IMR-90 (cell line): ENCODE results near the gene TALDO1. TPM values are rescaled to one million over a fixed set of nuclear protein-coding genes. Genes with fewer than 3 reads are reported as not detected.

Source experiments
- ATAC-seq: fragments of 200-7000 bp; cut with Tn5 transposase; 2 replicates; pipeline ENCODE4 v1.9.1; 2020; ENCODE audit warnings: low read depth, mild to moderate bottlenecking, moderate library complexity
- BruUV-seq: library from RNA; stranded (reverse); fragments of 400-500 nt; replicated peaks from 2 replicates; lab custom pipeline; 2021; lab: Mats Ljungman, UMichigan
- CTCF ChIA-PET: fragments of 300-600 bp; formaldehyde crosslinking; extraction: SDS; loops from one replicate; lab custom pipeline; 2021; ENCODE audit warnings: antibody characterized with exemption; lab: Yijun Ruan, JAX
- POLR2A ChIA-PET: fragments of 300-600 bp; sonication (Branson Sonifier 250); formaldehyde crosslinking; loops from one replicate; lab custom pipeline; 2022; ENCODE audit warnings: antibody characterized with exemption; ENCODE audit not compliant: unreplicated experiment; lab: Charles Lee
- DNase-seq: peaks from one replicate; pipeline ENCODE4 v3.0.0; 2013
- H2AFZ ChIP-seq: replicated peaks from 2 replicates; pipeline ENCODE3; 2013; ENCODE audit warnings: low read length, mild to moderate bottlenecking; ENCODE audit not compliant: poor library complexity
- H2AK5ac ChIP-seq: 2 replicates; pipeline ENCODE4 v1.6.1; 2013; ENCODE audit warnings: low read depth, low read length, inconsistent platforms
- H2AK9ac ChIP-seq: replicated peaks from 2 replicates; pipeline ENCODE3; 2013; ENCODE audit warnings: mild to moderate bottlenecking, low read depth, low read length, moderate library complexity; ENCODE audit not compliant: poor library complexity
- H2BK120ac ChIP-seq: 2 replicates; pipeline ENCODE4 v1.6.1; 2013; ENCODE audit warnings: low read depth, low read length, inconsistent platforms
- H2BK15ac ChIP-seq: 3 replicates; pipeline ENCODE4 v1.6.1; 2013; ENCODE audit warnings: low read depth, low read length, inconsistent platforms
- H2BK20ac ChIP-seq: 2 replicates; pipeline ENCODE4 v1.6.1; 2013; ENCODE audit warnings: low read depth, mild to moderate bottlenecking, inconsistent platforms, low read length, moderate library complexity
- H2BK5ac ChIP-seq: 2 replicates; pipeline ENCODE4 v1.6.1; 2013; ENCODE audit warnings: mild to moderate bottlenecking, low read depth, low read length, inconsistent platforms; ENCODE audit not compliant: poor library complexity, severe bottlenecking
- H3K14ac ChIP-seq: replicated peaks from 2 replicates; pipeline ENCODE4 v1.6.1; 2013; ENCODE audit warnings: low read depth, low read length, inconsistent platforms
- H3K18ac ChIP-seq: 2 replicates; pipeline ENCODE4 v1.6.1; 2013; ENCODE audit warnings: low read depth, low read length, control low read depth
- H3K23ac ChIP-seq: 2 replicates; pipeline ENCODE4 v1.6.1; 2013; ENCODE audit warnings: low read depth, low read length, inconsistent platforms
- H3K27ac ChIP-seq: 2 replicates; pipeline ENCODE4 v1.5.1; 2013; ENCODE audit warnings: mild to moderate bottlenecking, control low read depth, low read length; ENCODE audit not compliant: insufficient read depth
- H3K27me3 ChIP-seq: 2 replicates; pipeline ENCODE4 v1.6.1; 2013; ENCODE audit warnings: low read length; ENCODE audit not compliant: control insufficient read depth, insufficient read depth
- H3K36me3 ChIP-seq: 2 replicates; pipeline ENCODE4 v1.6.1; 2013; ENCODE audit warnings: low read length, mixed read lengths; ENCODE audit not compliant: control insufficient read depth, insufficient read depth
- H3K4ac ChIP-seq: 2 replicates; pipeline ENCODE4 v1.6.1; 2013; ENCODE audit warnings: low read depth, low read length, inconsistent platforms
- H3K4me1 ChIP-seq: 2 replicates; pipeline ENCODE4 v1.6.1; 2013; ENCODE audit warnings: low read length, mixed read lengths; ENCODE audit not compliant: control insufficient read depth, insufficient read depth
- H3K4me2 ChIP-seq: 2 replicates; pipeline ENCODE4 v1.6.1; 2013; ENCODE audit warnings: low read depth, mild to moderate bottlenecking, control low read depth, low read length, moderate library complexity
- H3K4me3 ChIP-seq: 2 replicates; pipeline ENCODE4 v1.5.1; 2013; ENCODE audit warnings: low read depth, mild to moderate bottlenecking, control low read depth, low read length, moderate library complexity; ENCODE audit not compliant: insufficient read depth
- H3K56ac ChIP-seq: 2 replicates; pipeline ENCODE4 v1.6.1; 2013; ENCODE audit warnings: low read length, inconsistent platforms; ENCODE audit not compliant: insufficient read depth; ENCODE audit errors: extremely low read depth
- H3K79me1 ChIP-seq, 2 experiments: 2 replicates each; pipeline ENCODE4 v1.6.1; 2013; ENCODE audit warnings: low read length in 2 of 2, inconsistent platforms in 1 of 2, low read depth in 1 of 2
- H3K9ac ChIP-seq: 2 replicates; pipeline ENCODE4 v1.6.1; 2013; ENCODE audit warnings: low read depth, low read length, control low read depth
- H3K9me1 ChIP-seq: 2 replicates; pipeline ENCODE4 v1.6.1; 2013; ENCODE audit warnings: low read length, inconsistent platforms; ENCODE audit not compliant: insufficient read depth
- H3K9me3 ChIP-seq: 2 replicates; pipeline ENCODE4 v1.6.1; 2013; ENCODE audit warnings: low read length; ENCODE audit not compliant: control insufficient read depth, insufficient read depth
- H4K20me1 ChIP-seq: 2 replicates; pipeline ENCODE4 v1.6.1; 2013; ENCODE audit warnings: low read length, inconsistent platforms; ENCODE audit not compliant: insufficient read depth
- H4K5ac ChIP-seq: 2 replicates; pipeline ENCODE4 v1.6.1; 2013; ENCODE audit warnings: mild to moderate bottlenecking, low read depth, low read length, control low read depth
- H4K8ac ChIP-seq, 2 experiments: 2 replicates each; pipeline ENCODE4 v1.6.1; 2013; ENCODE audit warnings: low read depth in 2 of 2, low read length in 2 of 2, control low read depth in 1 of 2, inconsistent platforms in 1 of 2
- H4K91ac ChIP-seq: 2 replicates; pipeline ENCODE4 v1.6.1; 2013; ENCODE audit warnings: low read depth, low read length, inconsistent platforms; ENCODE audit not compliant: insufficient read depth
- BHLHE40 ChIP-seq: fragments of 150-350 bp; IDR thresholded peaks from 2 replicates; pipeline ENCODE4 v1.6.1; 2016; ENCODE audit warnings: mild to moderate bottlenecking, low read depth, low read length
- CEBPB ChIP-seq: IDR thresholded peaks from 2 replicates; pipeline ENCODE4 v1.6.1; 2012; ENCODE audit warnings: low read depth, low read length, improper control_type of control experiment
- CHD1 ChIP-seq: IDR thresholded peaks from 2 replicates; pipeline ENCODE4 v1.6.1; 2012; ENCODE audit warnings: low read depth, low read length, improper control_type of control experiment
- MAFK ChIP-seq: IDR thresholded peaks from 2 replicates; pipeline ENCODE4 v1.6.1; 2012; ENCODE audit warnings: low read depth, low read length, improper control_type of control experiment
- MAZ ChIP-seq: IDR thresholded peaks from 2 replicates; pipeline ENCODE4 v1.6.1; 2012; ENCODE audit warnings: low read depth, mild to moderate bottlenecking, low read length, improper control_type of control experiment, moderate library complexity, borderline replicate concordance
- NFE2L2 ChIP-seq: fragments of 150-350 bp; IDR thresholded peaks from 2 replicates; pipeline ENCODE4 v1.6.1; 2016; ENCODE audit warnings: low read depth, mild to moderate bottlenecking, low read length
- RAD21 ChIP-seq: IDR thresholded peaks from 2 replicates; pipeline ENCODE4 v1.6.1; 2012; ENCODE audit warnings: low read length, improper control_type of control experiment
- RCOR1 ChIP-seq: IDR thresholded peaks from 2 replicates; pipeline ENCODE4 v1.6.1; 2012; ENCODE audit warnings: mild to moderate bottlenecking, low read length, improper control_type of control experiment; ENCODE audit not compliant: insufficient replicate concordance
- RFX5 ChIP-seq: IDR thresholded peaks from 2 replicates; pipeline ENCODE4 v1.8.0; 2012; ENCODE audit warnings: low read depth, mild to moderate bottlenecking, low read length, moderate library complexity
- SMC3 ChIP-seq: fragments of 150-350 bp; IDR thresholded peaks from 2 replicates; pipeline ENCODE4 v1.6.1; 2016; ENCODE audit warnings: low read depth, mild to moderate bottlenecking, antibody characterized with exemption, low read length, moderate library complexity
- WGBS, 2 experiments: methylation state at CpG; one replicate each; pipeline versions ENCODE4 v1.1.5 to v1.1.7; 2013; ENCODE audit warnings: missing lambda C conversion rate in 2 of 2; ENCODE audit not compliant: insufficient read length in 1 of 2; ENCODE audit errors: extremely low coverage in 2 of 2; 5-methylcytosine and 5-hydroxymethylcytosine counted together
- dilution Hi-C: fragments of 300-500 bp; cut with HindIII; formaldehyde crosslinking; loops from one replicate; pipeline ENCODE4 v1.14.3; 2018; ENCODE audit warnings: low sequenced_read_pairs; ENCODE audit not compliant: unreplicated experiment
- in situ Hi-C: fragments of 300-500 bp; cut with MboI; formaldehyde crosslinking; loops from 3 replicates; pipeline ENCODE4 v1.14.3; 2019; ENCODE audit warnings: low sequenced_read_pairs, inconsistent platforms, mixed read lengths
- intact Hi-C: fragments of 100-400 bp; cut with micrococcal nuclease; formaldehyde crosslinking; loops from 2 replicates; pipeline ENCODE4 v1.10.0; 2022
- polyA plus RNA-seq, 3 experiments: library from polyadenylated mRNA; depleted of rRNA; stranded (reverse); fragments of >200 nt; gene quantifications; 2 replicates each; pipeline ENCODE4 v1.2.3, GENCODE V29; 2012; ENCODE audit warnings: low replicate concordance in 1 of 3
- total RNA-seq: library from RNA; depleted of rRNA; stranded (reverse); fragments of >200 nt; gene quantifications from 2 replicates; pipeline ENCODE4 v1.2.3, GENCODE V29; 2012
- TF ChIP-seq, protein P1 (sequence below): fragments of 150-350 bp; IDR thresholded peaks from 2 replicates; pipeline ENCODE4 v1.6.1; 2016; ENCODE audit warnings: low read depth, mild to moderate bottlenecking, low read length, moderate library complexity, borderline replicate concordance

Gene TALDO1
- total and polyA plus RNA-seq, 2 of the 4 experiments (the other 2 are of a cell fraction) = 147 to 210 TPM

- Histone ChIP-seq H3K9ac (no peak overlapping the region), H2BK120ac (no peak overlapping the region), H4K8ac (no peak overlapping the region), H2AK5ac (no peak overlapping the region), H4K91ac (no peak overlapping the region), H3K4me3 (no peak overlapping the region), H3K79me1 (no peaks in the 10 kb centered on the region), H3K27ac (no peak overlapping the region), H4K20me1 (no peaks in the 10 kb centered on the region), H3K4ac (no peak overlapping the region), H3K4me2 (no peak overlapping the region), H3K18ac (no peak overlapping the region), H4K5ac (no peak overlapping the region), H3K14ac (no peak overlapping the region), H3K4me1 (peaks cover 4% of the 10 kb centered on the region; the same call in 1 of the 2 replicates), H3K23ac (no peak overlapping the region), H3K27me3 (peaks cover 17% of the 10 kb centered on the region; the same call in 1 of the 2 replicates), H2BK20ac (no peak overlapping the region), H3K9me3 (no peaks in the 10 kb centered on the region), H3K36me3 (no peaks in the 10 kb centered on the region), H3K9me1 (no peaks in the 10 kb centered on the region), H2AFZ (no peak overlapping the region), H2BK15ac (no peak overlapping the region), H3K56ac (no peak overlapping the region), H2BK5ac (no peak overlapping the region), H2AK9ac (no peak overlapping the region)
- WGBS, 2 experiments = 73% methylated on average over 16 of the region's 20 CpGs; no CpG with 5 or more reads in 1 of the 2 experiments
- in situ Hi-C loops (no loop called here), dilution Hi-C loops (no loop called here), intact Hi-C loops (no loop called here)
- ATAC-seq = no peak
- ChIA-PET CTCF (no interaction called here), POLR2A (no interaction called here)
- no TSS peak for BruUV-seq
- DNase-seq = no peak
- TF ChIP-seq RFX5 (no peak), RCOR1 (no peak), CEBPB (no peak), MAFK (no peak), BHLHE40 (no peak), CHD1 (no peak), NFE2L2 (no peak), RAD21 (no peak), SMC3 (no peak), MAZ (no peak)
- TF ChIP-seq, protein P1, sequence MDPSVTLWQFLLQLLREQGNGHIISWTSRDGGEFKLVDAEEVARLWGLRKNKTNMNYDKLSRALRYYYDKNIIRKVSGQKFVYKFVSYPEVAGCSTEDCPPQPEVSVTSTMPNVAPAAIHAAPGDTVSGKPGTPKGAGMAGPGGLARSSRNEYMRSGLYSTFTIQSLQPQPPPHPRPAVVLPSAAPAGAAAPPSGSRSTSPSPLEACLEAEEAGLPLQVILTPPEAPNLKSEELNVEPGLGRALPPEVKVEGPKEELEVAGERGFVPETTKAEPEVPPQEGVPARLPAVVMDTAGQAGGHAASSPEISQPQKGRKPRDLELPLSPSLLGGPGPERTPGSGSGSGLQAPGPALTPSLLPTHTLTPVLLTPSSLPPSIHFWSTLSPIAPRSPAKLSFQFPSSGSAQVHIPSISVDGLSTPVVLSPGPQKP = no peak
These were observed 14.2 kb upstream of the TALDO1 start for GRCh38 chr11:733072-733471.
